Osteocyte (in vitro differentiated cells): ENCODE data around the gene ITGBL1. TPM values are rescaled to one million over a fixed set of nuclear protein-coding genes. Genes with fewer than 3 reads are reported as not detected.

Source experiments
- DNase-seq: peaks from one replicate; pipeline ENCODE4 v3.0.0; 2021; ENCODE audit warnings: mixed read lengths; ENCODE audit not compliant: unreplicated experiment; ENCODE audit errors: extremely low spot score
- H3K27ac Mint-ChIP-seq: one replicate; pipeline ENCODE4 v1.8.0; 2021; ENCODE audit warnings: mild to moderate bottlenecking, mixed read lengths; ENCODE audit not compliant: unreplicated experiment
- H3K27me3 Mint-ChIP-seq: one replicate; pipeline ENCODE4 v1.8.0; 2021; ENCODE audit warnings: mixed read lengths; ENCODE audit not compliant: unreplicated experiment
- H3K36me3 Mint-ChIP-seq: one replicate; pipeline ENCODE4 v1.8.0; 2021; ENCODE audit warnings: mixed read lengths; ENCODE audit not compliant: unreplicated experiment
- H3K4me1 Mint-ChIP-seq: one replicate; pipeline ENCODE4 v1.8.0; 2021; ENCODE audit warnings: mixed read lengths; ENCODE audit not compliant: unreplicated experiment
- H3K4me3 Mint-ChIP-seq: one replicate; pipeline ENCODE4 v1.8.0; 2021; ENCODE audit warnings: mild to moderate bottlenecking, moderate library complexity, mixed read lengths; ENCODE audit not compliant: unreplicated experiment
- H3K9me3 Mint-ChIP-seq: one replicate; pipeline ENCODE4 v1.8.0; 2021; ENCODE audit warnings: mixed read lengths; ENCODE audit not compliant: unreplicated experiment
- total RNA-seq: library from RNA; stranded (reverse); gene quantifications from 2 replicates; pipeline ENCODE4 v1.2.1, GENCODE V29; 2021
- TF ChIP-seq, protein P1 (sequence below): fragments of 200-600 bp; sonication (generic); IDR thresholded peaks from 2 replicates; pipeline ENCODE4 v1.5.0; 2021; ENCODE audit warnings: antibody characterized with exemption, mild to moderate bottlenecking, moderate library complexity

The ITGBL1 gene
- total RNA-seq, 1 donor from 2014 or later, result 1,450 TPM

GRCh38 chr13:101490406-101491015 is 38.0 kb downstream of the ITGBL1 start:
- TF ChIP-seq, protein P1, sequence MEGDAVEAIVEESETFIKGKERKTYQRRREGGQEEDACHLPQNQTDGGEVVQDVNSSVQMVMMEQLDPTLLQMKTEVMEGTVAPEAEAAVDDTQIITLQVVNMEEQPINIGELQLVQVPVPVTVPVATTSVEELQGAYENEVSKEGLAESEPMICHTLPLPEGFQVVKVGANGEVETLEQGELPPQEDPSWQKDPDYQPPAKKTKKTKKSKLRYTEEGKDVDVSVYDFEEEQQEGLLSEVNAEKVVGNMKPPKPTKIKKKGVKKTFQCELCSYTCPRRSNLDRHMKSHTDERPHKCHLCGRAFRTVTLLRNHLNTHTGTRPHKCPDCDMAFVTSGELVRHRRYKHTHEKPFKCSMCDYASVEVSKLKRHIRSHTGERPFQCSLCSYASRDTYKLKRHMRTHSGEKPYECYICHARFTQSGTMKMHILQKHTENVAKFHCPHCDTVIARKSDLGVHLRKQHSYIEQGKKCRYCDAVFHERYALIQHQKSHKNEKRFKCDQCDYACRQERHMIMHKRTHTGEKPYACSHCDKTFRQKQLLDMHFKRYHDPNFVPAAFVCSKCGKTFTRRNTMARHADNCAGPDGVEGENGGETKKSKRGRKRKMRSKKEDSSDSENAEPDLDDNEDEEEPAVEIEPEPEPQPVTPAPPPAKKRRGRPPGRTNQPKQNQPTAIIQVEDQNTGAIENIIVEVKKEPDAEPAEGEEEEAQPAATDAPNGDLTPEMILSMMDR, result no peak
- Mint-ChIP-seq H3K27me3 (no peaks in the 10 kb centered on the region), H3K27ac (peak overlapping the region; percentile 67), H3K9me3 (peaks cover 7% of the 10 kb centered on the region), H3K4me3 (no peak overlapping the region), H3K36me3 (peaks cover 64% of the 10 kb centered on the region), H3K4me1 (peaks cover 92% of the 10 kb centered on the region)
- no peak for DNase-seq

DNA sequence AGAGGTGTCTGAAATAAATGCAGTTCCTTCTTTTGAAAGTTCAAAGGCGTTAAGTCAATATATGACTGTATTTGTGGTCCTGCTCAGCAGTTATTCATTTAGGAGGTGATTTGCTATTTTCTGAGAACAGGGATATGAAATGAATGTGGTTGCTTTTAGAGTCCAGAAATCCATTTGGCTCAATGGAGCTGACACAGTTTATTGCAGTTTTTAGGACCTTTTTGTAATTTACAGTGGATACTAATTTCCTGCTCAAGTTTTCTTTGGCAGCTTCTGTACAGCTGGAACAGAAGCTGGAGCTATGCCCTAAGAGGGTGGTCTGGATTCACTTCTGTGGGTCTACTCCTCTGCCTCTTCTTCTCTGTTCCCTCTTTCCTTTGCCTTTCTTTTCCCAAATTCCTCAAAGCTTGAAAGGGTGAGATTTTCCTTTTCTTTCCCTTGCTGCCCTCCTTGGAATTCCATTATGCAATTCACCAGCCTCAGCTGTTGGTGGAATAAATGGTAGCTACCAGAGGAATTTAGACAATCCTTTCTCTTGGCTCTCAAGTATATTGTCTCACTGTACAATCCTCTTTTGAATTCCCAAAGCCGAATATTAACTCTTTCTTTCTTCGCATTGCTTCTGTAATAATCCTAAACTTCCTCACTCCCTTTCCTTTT is 39.9 kb downstream of the ITGBL1 start:
- TF ChIP-seq, protein P1, result no peak
- no peaks in the 10 kb centered on the region for H3K9me3 Mint-ChIP-seq
- no peak overlapping the region for H3K4me3 Mint-ChIP-seq
- DNase-seq, result no peak
- peaks cover 60% of the 10 kb centered on the region for H3K36me3 Mint-ChIP-seq
- H3K27me3 Mint-ChIP-seq, result no peaks in the 10 kb centered on the region
- H3K27ac Mint-ChIP-seq, result peak overlapping the region; percentile 67
- peaks cover 93% of the 10 kb centered on the region for H3K4me1 Mint-ChIP-seq

GRCh38 chr13:101493541-101493940 is 41.1 kb downstream of the ITGBL1 start:
- no peaks in the 10 kb centered on the region for H3K9me3 Mint-ChIP-seq
- H3K4me3 Mint-ChIP-seq, result no peak overlapping the region
- H3K27ac Mint-ChIP-seq, result peak overlapping the region; percentile 16
- peaks cover 92% of the 10 kb centered on the region for H3K4me1 Mint-ChIP-seq
- no peaks in the 10 kb centered on the region for H3K27me3 Mint-ChIP-seq
- DNase-seq, result no peak
- TF ChIP-seq, protein P1, result no peak
- H3K36me3 Mint-ChIP-seq, result peaks cover 61% of the 10 kb centered on the region

DNA sequence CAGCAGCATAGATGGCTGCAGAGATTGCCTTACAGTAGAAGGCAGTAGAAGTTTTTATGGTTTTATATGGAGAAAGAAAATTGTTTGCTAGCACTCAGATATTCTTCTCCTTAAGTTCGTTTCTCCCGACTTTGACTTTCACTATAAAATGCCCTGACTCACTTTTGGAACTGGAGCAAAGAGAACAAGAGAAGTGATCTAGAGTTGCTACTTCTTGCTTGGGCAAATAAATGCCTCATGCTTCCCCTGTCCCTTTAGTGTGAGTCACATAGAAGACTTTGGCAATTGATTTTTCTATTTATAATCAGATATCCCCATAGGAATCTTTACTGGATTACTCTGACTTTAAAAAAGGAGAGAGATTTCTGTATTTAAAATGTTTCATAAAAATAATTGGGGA is 46.9 kb downstream of the ITGBL1 start:
- Mint-ChIP-seq H3K4me3 (no peak overlapping the region), H3K36me3 (peaks cover 54% of the 10 kb centered on the region), H3K27ac (no peak overlapping the region), H3K4me1 (peaks cover 91% of the 10 kb centered on the region), H3K27me3 (no peaks in the 10 kb centered on the region), H3K9me3 (no peaks in the 10 kb centered on the region)
- DNase-seq, result no peak
- TF ChIP-seq, protein P1, result no peak

GRCh38 chr13:101502618-101503017 is 50.1 kb downstream of the ITGBL1 start:
- Mint-ChIP-seq H3K36me3 (peaks cover 57% of the 10 kb centered on the region), H3K9me3 (no peaks in the 10 kb centered on the region), H3K4me3 (no peak overlapping the region), H3K27me3 (no peaks in the 10 kb centered on the region), H3K27ac (peak overlapping the region; percentile 34), H3K4me1 (peaks cover 88% of the 10 kb centered on the region)
- TF ChIP-seq, protein P1, result no peak
- no peak for DNase-seq
